ENCODE data around the gene ACP5.

ACP5 gene

DNA sequence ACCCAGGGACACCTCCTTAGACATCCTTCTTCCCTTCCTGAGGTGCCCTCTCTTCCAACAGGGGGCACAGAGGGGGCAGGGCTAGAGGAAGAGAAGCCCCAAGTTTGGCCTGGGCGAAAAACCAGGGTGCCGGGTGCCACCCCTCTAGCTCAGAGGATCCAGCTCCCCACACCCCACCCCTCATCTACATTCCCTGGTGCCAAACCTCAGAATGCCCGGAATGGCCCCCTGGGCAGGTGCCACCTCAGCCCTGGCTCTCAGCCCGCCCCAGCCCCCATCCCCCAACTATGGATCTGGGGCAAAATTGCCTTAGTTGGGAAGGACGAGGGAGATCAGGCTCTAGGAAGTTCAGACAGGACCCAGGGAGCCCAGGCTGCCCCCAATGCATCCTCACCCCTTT lies 36.8 kb downstream of the ACP5 start:
- TF ChIP-seq, protein P1, sequence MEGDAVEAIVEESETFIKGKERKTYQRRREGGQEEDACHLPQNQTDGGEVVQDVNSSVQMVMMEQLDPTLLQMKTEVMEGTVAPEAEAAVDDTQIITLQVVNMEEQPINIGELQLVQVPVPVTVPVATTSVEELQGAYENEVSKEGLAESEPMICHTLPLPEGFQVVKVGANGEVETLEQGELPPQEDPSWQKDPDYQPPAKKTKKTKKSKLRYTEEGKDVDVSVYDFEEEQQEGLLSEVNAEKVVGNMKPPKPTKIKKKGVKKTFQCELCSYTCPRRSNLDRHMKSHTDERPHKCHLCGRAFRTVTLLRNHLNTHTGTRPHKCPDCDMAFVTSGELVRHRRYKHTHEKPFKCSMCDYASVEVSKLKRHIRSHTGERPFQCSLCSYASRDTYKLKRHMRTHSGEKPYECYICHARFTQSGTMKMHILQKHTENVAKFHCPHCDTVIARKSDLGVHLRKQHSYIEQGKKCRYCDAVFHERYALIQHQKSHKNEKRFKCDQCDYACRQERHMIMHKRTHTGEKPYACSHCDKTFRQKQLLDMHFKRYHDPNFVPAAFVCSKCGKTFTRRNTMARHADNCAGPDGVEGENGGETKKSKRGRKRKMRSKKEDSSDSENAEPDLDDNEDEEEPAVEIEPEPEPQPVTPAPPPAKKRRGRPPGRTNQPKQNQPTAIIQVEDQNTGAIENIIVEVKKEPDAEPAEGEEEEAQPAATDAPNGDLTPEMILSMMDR (IDR thresholded peaks at IDR 0.05; ENCODE audit: control insufficient read depth, extremely low read depth, insufficient read depth), result no peak
- no peak for DNase-seq (ENCODE audit: low read depth)
- no peak overlapping the region for H3K4me3 ChIP-seq (ENCODE audit: low read depth, low read length)

DNA sequence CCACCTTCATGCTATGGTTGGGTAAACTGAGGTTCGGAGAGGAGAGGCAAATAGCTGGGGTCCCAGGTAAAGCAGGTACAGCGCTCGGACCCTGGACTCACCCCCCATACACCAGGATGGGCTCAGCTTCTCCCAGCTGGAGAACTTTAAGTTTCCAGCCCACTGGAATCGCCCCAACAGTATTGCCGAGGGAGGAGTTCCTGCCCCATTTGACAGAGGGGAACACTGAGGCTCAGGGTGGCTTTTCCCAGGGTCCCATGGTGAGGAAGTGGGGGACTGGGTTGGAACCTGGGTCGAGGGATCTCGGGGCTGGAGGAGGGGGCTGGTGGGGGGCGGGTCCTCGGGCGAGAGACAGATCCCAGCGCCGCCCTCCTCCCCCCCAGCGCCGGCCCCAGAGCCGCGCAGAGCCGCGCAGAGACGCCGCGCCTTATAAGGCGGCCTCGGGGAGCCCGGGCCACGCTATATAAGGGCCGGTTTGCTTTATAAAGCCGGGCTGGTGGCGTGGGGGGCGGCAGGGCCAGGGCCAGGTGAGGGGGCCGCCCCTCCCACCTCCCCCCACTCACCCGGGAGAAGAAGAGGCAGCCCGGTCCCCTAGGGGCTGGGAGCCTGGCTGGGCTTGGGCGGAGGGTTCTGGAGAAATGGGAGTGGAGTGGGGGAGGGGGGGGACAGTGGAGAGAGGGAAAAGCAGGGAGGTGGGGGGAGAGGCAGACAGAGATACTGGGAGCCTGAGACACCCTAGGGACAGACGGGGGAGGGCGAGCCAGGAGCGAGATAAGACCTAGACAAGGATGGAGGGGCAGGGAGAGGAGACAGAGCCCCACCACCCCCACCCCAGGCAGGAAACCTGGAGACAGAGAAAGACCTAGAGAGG lies 37.7 kb downstream of the ACP5 start:
- no peak overlapping the region for H3K4me3 ChIP-seq (ENCODE audit: low read depth, low read length)
- DNase-seq (ENCODE audit: low read depth), result no peak
- TF ChIP-seq, protein P1 (IDR thresholded peaks at IDR 0.05; ENCODE audit: control insufficient read depth, extremely low read depth, insufficient read depth), result no peak

DNA sequence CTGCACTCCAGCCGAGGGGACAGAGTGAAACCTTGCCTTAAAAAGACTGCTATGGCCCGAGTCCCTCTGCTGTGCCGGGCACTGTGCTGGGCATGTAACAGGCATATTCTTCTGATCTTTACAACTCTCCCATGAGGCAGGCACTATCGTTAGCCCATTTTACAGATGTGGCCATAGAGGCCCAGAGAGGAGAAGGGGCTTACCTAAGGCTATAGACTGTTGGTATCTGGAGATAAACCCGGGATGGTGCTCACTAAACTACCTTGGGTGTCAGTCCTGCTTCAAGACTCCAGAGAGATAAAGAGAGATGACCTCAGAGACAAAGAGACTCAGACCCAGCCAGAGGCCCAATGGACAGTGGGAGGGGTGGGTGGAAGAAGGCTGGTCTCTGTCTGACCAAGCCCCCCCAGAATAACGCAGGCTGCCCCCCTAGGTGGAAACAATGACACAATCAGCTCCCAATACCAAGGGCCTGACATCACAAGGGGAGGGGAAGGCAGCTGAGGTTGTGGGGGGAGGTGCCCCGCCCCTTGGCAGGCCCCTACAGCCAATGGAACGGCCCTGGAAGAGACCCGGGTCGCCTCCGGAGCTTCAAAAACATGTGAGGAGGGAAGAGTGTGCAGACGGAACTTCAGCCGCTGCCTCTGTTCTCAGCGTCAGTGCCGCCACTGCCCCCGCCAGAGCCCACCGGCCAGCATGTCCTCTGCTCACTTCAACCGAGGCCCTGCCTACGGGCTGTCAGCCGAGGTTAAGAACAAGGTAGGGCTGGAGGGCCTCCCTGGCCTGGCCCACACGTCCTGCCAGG lies 39.0 kb downstream of the ACP5 start, which contains the start of gene CNN1:
CNN1 (plus strand) TSS at position 620 of the 805 bp plus-strand sequence; CDS start at position 697, 77 bp downstream.
- H3K4me3 ChIP-seq (ENCODE audit: low read depth, low read length), result no peak within 1 kb of the TSS
- TF ChIP-seq, protein P1 (IDR thresholded peaks at IDR 0.05; ENCODE audit: control insufficient read depth, extremely low read depth, insufficient read depth), result no peak
- DNase-seq (ENCODE audit: low read depth), result no peak

DNA sequence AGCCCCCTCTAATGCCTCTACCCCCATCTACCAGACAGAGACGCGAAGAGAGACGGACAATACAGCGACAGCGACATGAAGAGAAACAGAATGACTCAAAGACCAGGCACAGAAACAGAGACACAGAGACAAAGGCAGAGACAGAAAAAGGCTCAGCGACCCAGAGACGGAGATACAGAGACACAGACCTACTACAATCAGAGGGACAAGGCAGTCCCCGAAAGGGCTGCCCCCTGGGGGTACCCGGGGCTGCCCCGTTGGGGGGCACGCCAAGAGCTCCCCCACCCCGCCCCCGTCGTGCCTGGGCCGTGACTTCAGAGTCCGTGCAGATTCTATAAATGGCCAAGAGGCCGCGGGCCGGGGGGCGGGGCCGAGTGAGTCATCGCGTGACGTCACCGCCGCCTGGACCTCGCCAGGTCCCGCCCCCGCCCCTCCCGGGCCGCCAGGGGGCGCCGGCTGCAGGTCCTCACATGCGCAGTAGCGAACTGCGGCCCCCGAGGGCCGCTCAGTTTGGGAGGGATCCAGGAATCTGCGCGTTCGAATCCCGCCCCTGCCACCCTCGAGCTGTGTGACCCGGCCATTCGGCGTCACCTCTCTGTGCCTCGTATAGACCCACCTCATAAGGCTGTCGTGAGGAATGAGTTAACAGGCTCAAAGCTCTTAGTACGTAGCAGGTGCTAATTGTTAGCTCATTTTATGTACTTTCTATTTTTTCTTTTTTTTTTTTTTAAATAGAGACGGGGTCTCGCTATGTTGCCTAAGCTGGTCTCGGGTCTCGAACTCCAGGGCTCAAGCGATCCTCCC lies 41.5 kb downstream of the ACP5 start:
- peak; percentile 18 for DNase-seq (ENCODE audit: low read depth)
- peak overlapping the region; percentile 33 for H3K4me3 ChIP-seq (ENCODE audit: low read depth, low read length)
- TF ChIP-seq, protein P1 (IDR thresholded peaks at IDR 0.05; ENCODE audit: control insufficient read depth, extremely low read depth, insufficient read depth), result peak; percentile 69

DNA sequence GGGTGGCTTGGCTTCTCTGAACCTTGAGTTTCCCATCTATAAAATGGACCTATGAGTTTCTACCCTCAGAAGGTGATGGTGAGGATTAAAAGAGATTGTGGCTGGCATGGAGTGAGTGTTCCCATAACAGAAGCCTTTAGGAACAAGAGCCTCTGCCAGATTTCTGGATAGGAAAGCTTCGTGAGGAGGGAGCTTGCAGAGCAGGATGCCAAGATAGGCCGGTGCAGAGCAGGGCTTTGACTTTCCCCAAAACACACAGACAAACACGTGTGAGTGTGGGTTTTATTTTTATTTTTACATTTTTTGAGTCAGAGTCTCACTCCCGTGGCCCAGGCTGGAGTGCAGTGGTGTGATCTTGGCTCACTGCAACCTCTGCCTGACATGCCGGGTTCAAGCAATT lies 42.5 kb downstream of the ACP5 start:
- no peak for DNase-seq (ENCODE audit: low read depth)
- no peak overlapping the region for H3K4me3 ChIP-seq (ENCODE audit: low read depth, low read length)
- TF ChIP-seq, protein P1 (IDR thresholded peaks at IDR 0.05; ENCODE audit: control insufficient read depth, extremely low read depth, insufficient read depth), result no peak

DNA sequence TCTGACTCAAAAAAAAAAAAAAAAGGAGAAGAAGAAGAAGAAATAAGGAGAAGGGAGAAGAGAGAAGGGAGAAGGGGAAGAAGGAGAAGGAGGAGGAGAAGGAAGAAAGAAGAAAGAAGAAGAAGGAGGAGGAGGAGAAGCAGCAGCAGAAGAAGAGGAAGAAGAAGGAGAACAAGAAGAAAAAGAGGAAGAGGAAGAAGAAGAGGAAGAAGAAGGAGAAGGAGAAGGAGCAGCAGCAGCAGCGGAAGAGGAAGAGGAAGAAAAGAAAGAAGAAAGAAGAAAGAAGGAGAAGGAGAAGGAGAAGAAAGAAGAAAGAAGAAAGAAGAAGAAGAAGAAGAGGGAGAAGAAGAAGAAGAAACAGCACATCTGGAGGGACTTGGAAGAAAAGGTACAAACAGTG lies 42.9 kb downstream of the ACP5 start:
- no peak for DNase-seq (ENCODE audit: low read depth)
- no peak overlapping the region for H3K4me3 ChIP-seq (ENCODE audit: low read depth, low read length)
- TF ChIP-seq, protein P1 (IDR thresholded peaks at IDR 0.05; ENCODE audit: control insufficient read depth, extremely low read depth, insufficient read depth), result no peak

Measured in LNCaP clone FGC (cell line).